ENCODE results near the gene SDR42E1. TPM values are rescaled to one million over a fixed set of nuclear protein-coding genes. Genes with fewer than 3 reads are reported as not detected.

Gene SDR42E1
- total and polyA plus RNA-seq, 2 of the 8 experiments (the other 6 are each of a cell fraction or from before 2014, with no cell fraction given), result 0.03 TPM; not detected in 1

DNA sequence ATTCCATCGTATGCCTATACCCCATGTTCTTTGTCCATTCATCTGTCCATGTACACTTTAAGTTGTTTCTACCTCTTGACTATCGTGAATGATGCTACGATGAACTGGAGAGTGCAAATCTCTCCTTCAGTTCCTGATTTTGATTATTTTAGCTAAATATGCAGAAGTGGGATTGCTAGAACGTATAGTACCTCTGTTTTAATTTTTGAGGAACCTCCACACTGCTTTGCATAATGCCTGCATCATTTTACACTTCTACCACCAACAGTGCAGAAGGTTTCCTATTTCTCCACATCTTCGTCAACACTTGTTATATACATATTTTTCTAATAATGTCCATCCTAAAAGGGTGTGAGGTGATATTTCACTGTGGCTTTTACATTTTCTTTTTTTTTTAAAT, 43.9 kb downstream of the SDR42E1 start:
- TF ChIP-seq, protein P1, sequence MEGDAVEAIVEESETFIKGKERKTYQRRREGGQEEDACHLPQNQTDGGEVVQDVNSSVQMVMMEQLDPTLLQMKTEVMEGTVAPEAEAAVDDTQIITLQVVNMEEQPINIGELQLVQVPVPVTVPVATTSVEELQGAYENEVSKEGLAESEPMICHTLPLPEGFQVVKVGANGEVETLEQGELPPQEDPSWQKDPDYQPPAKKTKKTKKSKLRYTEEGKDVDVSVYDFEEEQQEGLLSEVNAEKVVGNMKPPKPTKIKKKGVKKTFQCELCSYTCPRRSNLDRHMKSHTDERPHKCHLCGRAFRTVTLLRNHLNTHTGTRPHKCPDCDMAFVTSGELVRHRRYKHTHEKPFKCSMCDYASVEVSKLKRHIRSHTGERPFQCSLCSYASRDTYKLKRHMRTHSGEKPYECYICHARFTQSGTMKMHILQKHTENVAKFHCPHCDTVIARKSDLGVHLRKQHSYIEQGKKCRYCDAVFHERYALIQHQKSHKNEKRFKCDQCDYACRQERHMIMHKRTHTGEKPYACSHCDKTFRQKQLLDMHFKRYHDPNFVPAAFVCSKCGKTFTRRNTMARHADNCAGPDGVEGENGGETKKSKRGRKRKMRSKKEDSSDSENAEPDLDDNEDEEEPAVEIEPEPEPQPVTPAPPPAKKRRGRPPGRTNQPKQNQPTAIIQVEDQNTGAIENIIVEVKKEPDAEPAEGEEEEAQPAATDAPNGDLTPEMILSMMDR (IDR thresholded peaks at IDR 0.05; ENCODE audit: control extremely low read depth in 1 of 3, insufficient read depth in 1 of 3, low read depth in 1 of 3, low read length in 3 of 3), result no peak
- TF ChIP-seq GABPA (IDR thresholded peaks at IDR 0.05; ENCODE audit: borderline replicate concordance, insufficient read depth, low read length) (no peak), ZNF274 (IDR thresholded peaks at IDR 0.05; ENCODE audit: borderline replicate concordance, extremely low read depth, low read length) (no peak), RFX5 (IDR thresholded peaks at IDR 0.05; ENCODE audit: borderline replicate concordance, low read depth, low read length) (no peak), SP1 (IDR thresholded peaks at IDR 0.05; ENCODE audit: low read depth, low read length) (no peak), JUN (IDR thresholded peaks at IDR 0.05; ENCODE audit: low read depth, low read length) (no peak), SP4 (IDR thresholded peaks at IDR 0.05; ENCODE audit: low read length) (no peak), CREB1 (IDR thresholded peaks at IDR 0.05) (no peak)
- no peak overlapping the region for H2BK120ac ChIP-seq (replicated peaks; ENCODE audit: low read depth, low read length)
- H2BK20ac ChIP-seq (ENCODE audit: low read length), result no peak overlapping the region
- H3K14ac ChIP-seq (ENCODE audit: insufficient read length), result no peak overlapping the region
- H3K18ac ChIP-seq (ENCODE audit: extremely low read depth, low read length), result no peak overlapping the region
- no peak overlapping the region for H3K23ac ChIP-seq (ENCODE audit: insufficient read length)
- no peak overlapping the region for H2BK5ac ChIP-seq (ENCODE audit: low read depth, low read length)
- no peak overlapping the region for H2AFZ ChIP-seq (ENCODE audit: low read length)
- no peaks in the 10 kb centered on the region for H4K20me1 ChIP-seq (replicated peaks in 1 of 2; ENCODE audit: control insufficient read depth in 1 of 2, insufficient read depth in 2 of 2, low read length in 2 of 2)
- H3K4ac ChIP-seq (replicated peaks; ENCODE audit: insufficient read length, low read depth, low read length), result no peak overlapping the region
- WGBS, 2 experiments (ENCODE audit: extremely low coverage in 1 of 2, insufficient coverage in 1 of 2, insufficient read length in 1 of 2, insufficient replicate concordance in 2 of 2, low coverage in 1 of 2, low lambda C conversion rate in 2 of 2, missing lambda C conversion rate in 1 of 2), result 89% methylated on average over 5 of the region's 5 CpGs; no CpG with 5 or more reads in 1 of the 2 experiments
- no peaks in the 10 kb centered on the region for H3K36me3 ChIP-seq (ENCODE audit: control insufficient read depth in 2 of 4, insufficient read depth in 4 of 4, low read length in 3 of 4)
- DNase-seq (ENCODE audit: low read depth in 1 of 2, low spot score in 2 of 2), result no peak
- H3K79me1 ChIP-seq (ENCODE audit: low read depth, low read length), result no peaks in the 10 kb centered on the region
- H3K27me3 ChIP-seq (replicated peaks in 1 of 4; ENCODE audit: control insufficient read depth in 3 of 4, extremely low read depth in 1 of 4, insufficient read depth in 3 of 4, low read length in 3 of 4), result no peaks in the 10 kb centered on the region
- no peaks in the 10 kb centered on the region for H3K79me2 ChIP-seq (ENCODE audit: control insufficient read depth in 1 of 2, insufficient read depth in 2 of 2, low read length in 2 of 2)
- no peak overlapping the region for H2BK12ac ChIP-seq (ENCODE audit: low read depth, low read length)
- H3K9ac ChIP-seq (replicated peaks in 1 of 4; ENCODE audit: extremely low read depth in 1 of 4, low read depth in 3 of 4, low read length in 3 of 4), result no peak overlapping the region
- no peak overlapping the region for H2BK15ac ChIP-seq (ENCODE audit: low read length)
- H3K4me2 ChIP-seq (ENCODE audit: insufficient read depth in 1 of 2, low read depth in 2 of 2, low read length in 2 of 2), result no peak overlapping the region
- H3K56ac ChIP-seq (replicated peaks; ENCODE audit: insufficient read length, low read depth, low read length), result no peak overlapping the region
- H3K27ac ChIP-seq (ENCODE audit: low read depth, low read length), result no peak overlapping the region
- H3K4me3 ChIP-seq (ENCODE audit: extremely low read depth in 1 of 4, insufficient read depth in 2 of 4, low read depth in 3 of 4, low read length in 4 of 4), result no peak overlapping the region
- H4K91ac ChIP-seq (replicated peaks; ENCODE audit: insufficient read length, low read length), result no peak overlapping the region
- CTCF ChIA-PET (ENCODE audit: partially characterized antibody), result no interaction called here
- POLR2A ChIA-PET (ENCODE audit: partially characterized antibody), result no interaction called here
- H3K4me1 ChIP-seq (replicated peaks in 1 of 4; ENCODE audit: control insufficient read depth in 3 of 4, insufficient read depth in 4 of 4, low read length in 3 of 4), result no peaks in the 10 kb centered on the region
- peaks cover 4 to 18% of the 10 kb centered on the region in 2 experiments for H3K9me3 ChIP-seq (ENCODE audit: insufficient read depth in 2 of 2, low read depth in 1 of 2, low read length in 1 of 2)
- no peak overlapping the region for H4K8ac ChIP-seq (ENCODE audit: extremely low read depth, insufficient read depth, low read length)
- no peak for FAIRE-seq
- no peak overlapping the region for H4K5ac ChIP-seq (ENCODE audit: insufficient read length, low read depth, low read length)
- no peaks in the 10 kb centered on the region for H3K23me2 ChIP-seq (ENCODE audit: low read depth, low read length)
- no peak overlapping the region for H2AK5ac ChIP-seq (ENCODE audit: low read depth, low read length)

All from H1 (cell line).